CD14-positive monocyte (primary cell): ENCODE data around the gene STK32C. TPM values are rescaled to one million over a fixed set of nuclear protein-coding genes. Genes with fewer than 3 reads are reported as not detected.

ENCODE experiments used
- DNase-seq, 3 donors: peaks; one replicate each; pipeline ENCODE4 v3.0.0-alpha.2; 2011 to 2022
- H2AFZ ChIP-seq: 2 replicates; pipeline ENCODE4 v1.6.0; 2012; ENCODE audit warnings: mild to moderate bottlenecking, low read depth, low read length, inconsistent platforms; ENCODE audit not compliant: insufficient read depth, poor library complexity, severe bottlenecking
- H3K27ac ChIP-seq, 2 donors: 1 replicate in 1 of 2; 2 replicates in 1 of 2; pipeline ENCODE4 v1.5.1; 2012 to 2013; ENCODE audit warnings: low read length in 2 of 2, control low read depth in 1 of 2, inconsistent platforms in 1 of 2, low read depth in 1 of 2, mild to moderate bottlenecking in 1 of 2
- H3K27me3 ChIP-seq, 2 donors: one replicate each; pipeline versions ENCODE4 v1.6.0 to v1.6.1; 2011 to 2013; ENCODE audit warnings: low read length in 2 of 2; ENCODE audit not compliant: control insufficient read depth in 2 of 2, insufficient read depth in 2 of 2
- H3K36me3 ChIP-seq, 2 donors: replicated peaks in 1 of 2; 1 replicate in 1 of 2; 2 replicates in 1 of 2; pipeline versions ENCODE4 v1.5.1 to v1.6.1; 2012 to 2013; ENCODE audit warnings: low read length in 2 of 2, control low read depth in 1 of 2, inconsistent platforms in 1 of 2, mild to moderate bottlenecking in 1 of 2; ENCODE audit not compliant: insufficient read depth in 2 of 2, control insufficient read depth in 1 of 2
- H3K4me1 ChIP-seq, 2 donors: 1 replicate in 1 of 2; 2 replicates in 1 of 2; pipeline versions ENCODE4 v1.5.1 to v1.6.1; 2012 to 2013; ENCODE audit warnings: low read length in 2 of 2, control low read depth in 1 of 2, inconsistent platforms in 1 of 2, mild to moderate bottlenecking in 1 of 2, moderate library complexity in 1 of 2; ENCODE audit not compliant: insufficient read depth in 2 of 2, control insufficient read depth in 1 of 2
- H3K4me2 ChIP-seq: replicated peaks from 2 replicates; pipeline ENCODE3; 2012; ENCODE audit warnings: low read length, moderate library complexity, mild to moderate bottlenecking; ENCODE audit not compliant: poor library complexity, severe bottlenecking; ENCODE audit errors: extremely low read depth
- H3K4me3 ChIP-seq, 3 experiments: fragments of 200-600 bp in 1 of 3; sonication (generic) in 1 of 3; replicated peaks in 1 of 3; 1 replicate in 2 of 3; 2 replicates in 1 of 3; pipeline ENCODE4 v1.5.1; 2011 to 2013; ENCODE audit warnings: low read length in 3 of 3, mild to moderate bottlenecking in 3 of 3, control low read depth in 2 of 3, low read depth in 2 of 3, inconsistent platforms in 1 of 3, moderate library complexity in 1 of 3
- H3K79me2 ChIP-seq: 2 replicates; pipeline ENCODE4 v1.6.0; 2012; ENCODE audit warnings: mild to moderate bottlenecking, control low read depth, inconsistent platforms, low read length, moderate library complexity; ENCODE audit not compliant: insufficient read depth
- H3K9ac ChIP-seq: 2 replicates; pipeline ENCODE4 v1.6.0; 2017; ENCODE audit warnings: low read length, mild to moderate bottlenecking; ENCODE audit not compliant: insufficient read depth, poor library complexity, severe bottlenecking
- H3K9me3 ChIP-seq, 2 donors: replicated peaks in 1 of 2; 1 replicate in 1 of 2; 2 replicates in 1 of 2; pipeline versions ENCODE4 v1.5.1 to v1.6.1; 2012 to 2013; ENCODE audit warnings: low read length in 2 of 2, control low read depth in 1 of 2; ENCODE audit not compliant: control insufficient read depth in 1 of 2, insufficient read depth in 1 of 2
- H4K20me1 ChIP-seq: 2 replicates; pipeline ENCODE4 v1.6.0; 2012; ENCODE audit warnings: mild to moderate bottlenecking, low read length, control low read depth, moderate library complexity; ENCODE audit not compliant: insufficient read depth
- H3K27ac Mint-ChIP-seq, 7 donors: one replicate each; pipeline ENCODE4 v1.8.0; 2020; ENCODE audit warnings: mild to moderate bottlenecking in 7 of 7, mixed read lengths in 7 of 7, moderate library complexity in 6 of 7, inconsistent platforms in 2 of 7
- H3K27me3 Mint-ChIP-seq, 3 donors: one replicate each; pipeline ENCODE4 v1.8.0; 2021 to 2022; ENCODE audit warnings: low read depth in 3 of 3, mild to moderate bottlenecking in 3 of 3, mixed read lengths in 3 of 3, moderate library complexity in 3 of 3, inconsistent platforms in 1 of 3
- H3K36me3 Mint-ChIP-seq, 2 donors: one replicate each; pipeline ENCODE4 v1.8.0; 2020; ENCODE audit warnings: mixed read lengths in 2 of 2, inconsistent platforms in 1 of 2, mild to moderate bottlenecking in 1 of 2
- H3K4me1 Mint-ChIP-seq: one replicate; pipeline ENCODE4 v1.8.0; 2020; ENCODE audit warnings: mild to moderate bottlenecking, mixed read lengths
- H3K4me3 Mint-ChIP-seq, 2 donors: one replicate each; pipeline ENCODE4 v1.8.0; 2020; ENCODE audit warnings: mild to moderate bottlenecking in 2 of 2, mixed read lengths in 2 of 2, moderate library complexity in 1 of 2
- H3K9me3 Mint-ChIP-seq, 7 donors: one replicate each; pipeline ENCODE4 v1.8.0; 2020 to 2022; ENCODE audit warnings: mixed read lengths in 7 of 7, mild to moderate bottlenecking in 6 of 7, moderate library complexity in 6 of 7, inconsistent platforms in 2 of 7
- CTCF ChIP-seq: fragments of 200-600 bp; IDR thresholded peaks from one replicate; pipeline ENCODE4 v1.8.0; 2022; ENCODE audit warnings: antibody characterized with exemption, mild to moderate bottlenecking
- WGBS: methylation state at CpG from one replicate; pipeline ENCODE4 v1.1.5; 2013; ENCODE audit warnings: missing lambda C conversion rate; ENCODE audit not compliant: insufficient coverage; 5-methylcytosine and 5-hydroxymethylcytosine counted together
- intact Hi-C, 2 donors: fragments of 100-400 bp; cut with micrococcal nuclease; formaldehyde crosslinking; loops; one replicate each; pipeline versions ENCODE4 v1.15.0 to v1.15.1; 2023
- polyA plus RNA-seq, 3 donors: library from polyadenylated mRNA; depleted of rRNA in 1 of 3; unstranded in 2 of 3; stranded (reverse) in 1 of 3; fragments of 300-500 nt in 2 of 3; fragments of >200 nt in 1 of 3; fragmentation: Illumina TruSeq in 2 of 3; gene quantifications; 1 replicate in 2 of 3; 2 replicates in 1 of 3; pipeline ENCODE4 v1.2.3, GENCODE V29; 2012 to 2021

Gene STK32C
- polyA plus RNA-seq, 3 donors: 13.6 to 22.8 (median 18.4) TPM

DNA sequence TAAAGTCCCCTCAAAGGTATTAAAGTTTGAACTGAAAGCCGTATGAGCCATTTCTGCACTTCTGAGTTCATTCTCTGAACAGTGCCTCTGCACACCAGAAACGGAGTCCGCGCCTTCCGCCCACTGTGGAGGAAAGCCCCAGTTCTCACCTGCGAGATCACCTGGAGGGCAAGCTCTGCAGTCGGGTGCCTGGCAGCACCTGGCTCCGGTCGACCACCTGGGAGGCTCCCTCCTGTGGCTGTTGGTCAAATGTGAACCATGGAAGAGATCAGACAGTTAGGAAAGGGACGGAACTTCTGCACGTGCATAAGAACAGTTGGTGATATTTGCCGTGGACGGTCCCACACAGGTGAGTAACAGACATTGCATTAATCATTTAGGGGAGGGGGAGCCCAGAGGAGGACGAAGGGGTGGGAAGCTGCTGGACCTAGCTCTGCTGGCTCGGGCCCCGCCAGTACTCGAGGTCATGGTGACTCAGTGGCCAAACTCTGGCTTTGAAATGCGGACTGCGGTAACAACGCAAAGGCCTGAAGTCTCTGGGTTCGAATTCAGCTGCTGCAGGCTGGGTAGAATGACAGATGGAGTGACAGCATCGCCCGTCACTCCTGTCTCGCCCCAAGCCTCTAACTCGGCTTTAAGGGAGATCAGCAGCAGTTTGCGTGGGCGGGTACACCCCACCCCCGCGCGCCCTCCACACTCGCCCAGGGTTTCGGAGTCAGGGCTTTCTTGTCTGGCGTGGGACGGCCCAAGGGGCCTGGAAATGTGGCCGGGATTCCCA lies 122.7 kb downstream of the STK32C start:
- no peak overlapping the region for H3K4me3 ChIP-seq
- 48% methylated on average over 35 of the region's 35 CpGs for whole genome bisulfite sequencing
- DNase-seq: no peak
- peak overlapping the region in 1 of 2 donors; percentile 80 for H3K4me3 Mint-ChIP-seq
- no peak overlapping the region for H3K4me2 ChIP-seq
- peaks cover 33 to 55% of the 10 kb centered on the region in 2 donors for H3K27me3 ChIP-seq
- no peaks in the 10 kb centered on the region for H3K79me2 ChIP-seq
- no peaks in the 10 kb centered on the region for H4K20me1 ChIP-seq
- no peak overlapping the region for H3K9ac ChIP-seq
- H3K9me3 Mint-ChIP-seq: peaks cover 0 to 19% (median 4%) of the 10 kb centered on the region in 7 donors
- peaks cover 3 to 21% of the 10 kb centered on the region in 2 donors for H3K9me3 ChIP-seq
- no peak overlapping the region for H2AFZ ChIP-seq
- H3K4me1 ChIP-seq: peaks cover 9 to 18% of the 10 kb centered on the region in 2 donors
- peaks cover 2 to 3% of the 10 kb centered on the region in 2 donors for H3K36me3 Mint-ChIP-seq
- H3K4me1 Mint-ChIP-seq: no peaks in the 10 kb centered on the region
- H3K27ac Mint-ChIP-seq: peak overlapping the region in 1 of 7 donors; percentile 1
- TF ChIP-seq CTCF: no peak
- H3K27me3 Mint-ChIP-seq: peaks cover 56 to 63% (median 63%) of the 10 kb centered on the region in 3 donors
- intact Hi-C loops: no loop called here
- no peaks in the 10 kb centered on the region for H3K36me3 ChIP-seq
- no peak overlapping the region for H3K27ac ChIP-seq

- Mint-ChIP-seq H3K36me3 (peaks cover 0 to 3% of the 10 kb centered on the region in 2 donors), H3K27me3 (peaks cover 40 to 54% (median 51%) of the 10 kb centered on the region in 3 donors), H3K27ac (no peak overlapping the region), H3K9me3 (peaks cover 0 to 14% (median 3%) of the 10 kb centered on the region in 7 donors), H3K4me3 (peak overlapping the region in 1 of 2 donors; percentile 13), H3K4me1 (no peaks in the 10 kb centered on the region)
- H3K4me3 ChIP-seq: no peak overlapping the region
- intact Hi-C loops: no loop called here
- DNase-seq: no peak
- no peak overlapping the region for H3K4me2 ChIP-seq
- H3K9ac ChIP-seq: no peak overlapping the region
- H4K20me1 ChIP-seq: no peaks in the 10 kb centered on the region
- H2AFZ ChIP-seq: no peak overlapping the region
- no peaks in the 10 kb centered on the region for H3K79me2 ChIP-seq
- 87% methylated on average over 7 of the region's 8 CpGs for WGBS
- peaks cover 3 to 10% of the 10 kb centered on the region in 2 donors for H3K9me3 ChIP-seq
- H3K27me3 ChIP-seq: peaks cover 28 to 38% of the 10 kb centered on the region in 2 donors
- TF ChIP-seq CTCF: no peak
- no peaks in the 10 kb centered on the region for H3K36me3 ChIP-seq
- H3K4me1 ChIP-seq: peaks cover 9 to 18% of the 10 kb centered on the region in 2 donors
- H3K27ac ChIP-seq: no peak overlapping the region
Measured at GRCh38 chr10:132183046-132183445, 124.7 kb downstream of the STK32C start.
